Thoracic aorta (tissue), 2 donors: ENCODE data around the gene PEBP1. TPM values are rescaled to one million over a fixed set of nuclear protein-coding genes. Genes with fewer than 3 reads are reported as not detected.
A peak's percentile ranks its signal among the peaks of the same experiment; 100 is the strongest.

Experiments used
- ATAC-seq: fragments of 150-250 bp; one replicate; pipeline ENCODE4 v1.8.0; 2017; ENCODE audit warnings: low read depth; ENCODE audit not compliant: insufficient number of reproducible peaks, low FRiP score
- DNase-seq: peaks from one replicate; pipeline ENCODE4 v3.0.0-alpha.2; 2020; ENCODE audit warnings: low spot score
- H3K27ac ChIP-seq, 2 donors: fragments of 200-600 bp; sonication (generic); 1 replicate in 1 of 2; 2 replicates in 1 of 2; pipeline ENCODE4 v1.5.1; 2016; ENCODE audit warnings: mild to moderate bottlenecking in 2 of 2, moderate library complexity in 2 of 2
- H3K27me3 ChIP-seq: fragments of 200-600 bp; sonication (generic); replicated peaks from 2 replicates; pipeline ENCODE4 v1.6.0; 2016; ENCODE audit warnings: mild to moderate bottlenecking; ENCODE audit not compliant: insufficient read depth
- H3K36me3 ChIP-seq: fragments of 200-600 bp; sonication (generic); one replicate; pipeline ENCODE4 v1.5.1; 2016
- H3K4me1 ChIP-seq, 2 donors: fragments of 200-600 bp; sonication (generic); 1 replicate in 1 of 2; 2 replicates in 1 of 2; pipeline versions ENCODE4 v1.5.1 to v1.6.0; 2016; ENCODE audit warnings: low read depth in 2 of 2, mild to moderate bottlenecking in 1 of 2; ENCODE audit not compliant: control insufficient read depth in 1 of 2
- H3K4me3 ChIP-seq: fragments of 200-600 bp; sonication (generic); 2 replicates; pipeline ENCODE4 v1.5.1; 2016; ENCODE audit warnings: mild to moderate bottlenecking
- H3K9me3 ChIP-seq: fragments of 200-600 bp; sonication (generic); 2 replicates; pipeline ENCODE4 v1.5.1; 2016
- total RNA-seq, 2 donors: library from RNA; depleted of rRNA; stranded (reverse); fragments of >200 nt; gene quantifications; one replicate each; pipeline versions ENCODE4 v1.1.0 to v1.2.3, GENCODE V29; 2016
- TF ChIP-seq, protein P1 (sequence below): fragments of 200-600 bp; sonication (generic); IDR thresholded peaks from one replicate; pipeline ENCODE4 v1.5.1; 2019; ENCODE audit warnings: antibody characterized with exemption

PEBP1 gene
- total RNA-seq, 2 donors from 2014 or later: 248 to 385 TPM

DNA sequence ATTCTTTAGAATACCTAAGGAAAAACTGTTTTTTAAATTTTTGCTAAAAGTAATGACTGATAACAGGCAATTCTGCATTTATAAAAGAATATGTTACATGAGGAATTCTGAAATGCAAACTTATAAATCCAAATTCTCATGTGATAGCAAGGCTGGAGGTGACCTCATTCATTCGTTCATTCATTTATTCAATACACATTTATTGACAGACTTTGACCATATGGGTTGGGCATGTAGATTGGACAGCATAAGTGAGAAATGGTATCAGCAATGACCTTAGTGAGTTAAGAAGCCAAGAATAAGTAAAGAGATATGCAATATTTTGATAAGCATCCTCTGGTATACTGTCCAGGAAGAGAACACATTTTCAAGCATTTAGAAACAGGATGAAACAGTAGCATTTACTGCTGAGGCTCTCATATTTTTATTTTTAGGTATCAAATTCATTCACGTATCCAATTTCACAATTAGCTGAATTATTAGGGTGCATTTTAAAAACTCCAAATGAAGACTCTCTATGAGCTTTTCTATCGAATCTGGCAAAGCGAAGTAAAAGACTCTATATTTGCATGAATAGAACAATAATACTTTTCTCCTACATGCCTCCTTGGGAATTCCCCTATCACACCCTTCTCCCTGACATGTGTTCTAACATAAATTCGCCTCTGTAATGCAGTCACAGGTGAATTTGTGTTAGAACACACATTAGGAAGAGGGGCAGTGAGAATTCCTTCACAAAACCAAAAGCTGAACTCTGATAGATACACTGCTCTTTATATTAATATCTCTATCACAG, 49.9 kb downstream of the PEBP1 start:
- H3K4me1 ChIP-seq: peaks cover 4 to 19% of the 10 kb centered on the region in 2 donors
- no peak overlapping the region for H3K27ac ChIP-seq
- H3K27me3 ChIP-seq: no peaks in the 10 kb centered on the region

GRCh38 chr12:118187751-118188435, 52.0 kb downstream of the PEBP1 start:
- Histone ChIP-seq H3K36me3 (no peaks in the 10 kb centered on the region), H3K4me3 (peak overlapping the region; percentile 72), H3K27me3 (no peaks in the 10 kb centered on the region), H3K4me1 (peaks cover 4 to 19% of the 10 kb centered on the region in 2 donors), H3K9me3 (no peaks in the 10 kb centered on the region), H3K27ac (peak overlapping the region in 1 of 2 donors; percentile 8)
- ATAC-seq (no peak), DNase-seq (no peak)
- TF ChIP-seq, protein P1, sequence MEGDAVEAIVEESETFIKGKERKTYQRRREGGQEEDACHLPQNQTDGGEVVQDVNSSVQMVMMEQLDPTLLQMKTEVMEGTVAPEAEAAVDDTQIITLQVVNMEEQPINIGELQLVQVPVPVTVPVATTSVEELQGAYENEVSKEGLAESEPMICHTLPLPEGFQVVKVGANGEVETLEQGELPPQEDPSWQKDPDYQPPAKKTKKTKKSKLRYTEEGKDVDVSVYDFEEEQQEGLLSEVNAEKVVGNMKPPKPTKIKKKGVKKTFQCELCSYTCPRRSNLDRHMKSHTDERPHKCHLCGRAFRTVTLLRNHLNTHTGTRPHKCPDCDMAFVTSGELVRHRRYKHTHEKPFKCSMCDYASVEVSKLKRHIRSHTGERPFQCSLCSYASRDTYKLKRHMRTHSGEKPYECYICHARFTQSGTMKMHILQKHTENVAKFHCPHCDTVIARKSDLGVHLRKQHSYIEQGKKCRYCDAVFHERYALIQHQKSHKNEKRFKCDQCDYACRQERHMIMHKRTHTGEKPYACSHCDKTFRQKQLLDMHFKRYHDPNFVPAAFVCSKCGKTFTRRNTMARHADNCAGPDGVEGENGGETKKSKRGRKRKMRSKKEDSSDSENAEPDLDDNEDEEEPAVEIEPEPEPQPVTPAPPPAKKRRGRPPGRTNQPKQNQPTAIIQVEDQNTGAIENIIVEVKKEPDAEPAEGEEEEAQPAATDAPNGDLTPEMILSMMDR: no peak

More for the DNA sequence above, 49.9 kb downstream of the PEBP1 start:
- no peaks in the 10 kb centered on the region for H3K9me3 ChIP-seq
- no peaks in the 10 kb centered on the region for H3K36me3 ChIP-seq
- H3K4me3 ChIP-seq: no peak overlapping the region
- TF ChIP-seq, protein P1: no peak
- DNase-seq (no peak), ATAC-seq (no peak)

- H3K9me3 ChIP-seq: no peaks in the 10 kb centered on the region
- TF ChIP-seq, protein P1: no peak
- H3K4me3 ChIP-seq: peak overlapping the region; percentile 72
- ATAC-seq: peak; percentile 47
- H3K4me1 ChIP-seq: peaks cover 4 to 12% of the 10 kb centered on the region in 2 donors
- H3K27ac ChIP-seq: peak overlapping the region in 1 of 2 donors; percentile 69
- H3K27me3 ChIP-seq: no peaks in the 10 kb centered on the region
- no peak for DNase-seq
- H3K36me3 ChIP-seq: no peaks in the 10 kb centered on the region
Observed at GRCh38 chr12:118188690-118189371, 52.9 kb downstream of the PEBP1 start.

DNA sequence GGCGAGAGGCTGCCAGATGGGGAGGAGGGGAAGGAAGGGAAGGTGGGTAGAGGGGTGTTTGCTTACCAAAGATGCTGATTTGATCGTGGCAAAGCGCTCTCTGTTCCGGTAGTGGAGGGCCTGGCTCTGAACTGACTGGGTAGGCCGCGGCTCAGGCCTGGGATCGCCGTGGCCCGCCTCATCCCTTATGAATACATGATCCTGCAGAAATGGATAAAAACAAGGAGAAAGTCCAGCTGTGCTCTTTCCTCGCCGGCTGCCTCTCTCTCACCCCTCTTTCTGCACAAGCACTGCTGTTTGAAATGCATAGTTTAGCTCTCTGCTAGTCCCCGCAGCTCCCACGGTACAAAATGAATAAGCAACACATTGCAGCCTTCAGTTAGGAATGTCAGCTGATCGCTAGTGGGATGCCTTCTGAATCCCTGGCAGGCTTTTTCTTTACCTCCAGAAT, 53.8 kb downstream of the PEBP1 start:
- Histone ChIP-seq H3K4me1 (peaks cover 4 to 11% of the 10 kb centered on the region in 2 donors), H3K36me3 (no peaks in the 10 kb centered on the region), H3K27ac (peak overlapping the region; percentile 69 to 80), H3K27me3 (no peaks in the 10 kb centered on the region), H3K9me3 (no peaks in the 10 kb centered on the region), H3K4me3 (peak overlapping the region; percentile 72)
- no peak for ATAC-seq
- TF ChIP-seq, protein P1: no peak
- no peak for DNase-seq

DNA sequence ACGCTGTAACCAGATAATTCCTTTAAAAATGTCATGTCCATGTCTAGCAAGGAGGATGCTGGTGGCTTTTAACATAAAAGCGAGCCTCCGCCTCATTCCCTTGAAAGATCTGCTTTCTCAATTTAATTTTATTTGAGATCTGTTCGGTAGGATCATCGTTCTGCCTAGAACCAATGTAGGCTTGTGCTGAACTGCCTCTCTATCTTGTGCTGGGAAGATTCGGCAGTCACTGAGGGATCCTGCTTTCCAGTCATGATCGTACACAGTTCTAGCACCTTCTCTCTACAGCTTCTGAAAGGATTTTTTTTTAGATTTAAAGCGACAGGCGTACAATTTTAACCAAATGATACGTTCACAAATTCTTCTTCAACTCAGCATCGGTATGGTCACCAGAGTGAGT, 54.3 kb downstream of the PEBP1 start:
- H3K4me1 ChIP-seq: peaks cover 4 to 11% of the 10 kb centered on the region in 2 donors
- no peak for DNase-seq
- TF ChIP-seq, protein P1: no peak

More for the DNA sequence above, 54.3 kb downstream of the PEBP1 start:
- no peak for ATAC-seq
- peak overlapping the region; percentile 72 for H3K4me3 ChIP-seq
- H3K27ac ChIP-seq: peak overlapping the region; percentile 69 to 80
- no peaks in the 10 kb centered on the region for H3K9me3 ChIP-seq
- H3K36me3 ChIP-seq: no peaks in the 10 kb centered on the region
- H3K27me3 ChIP-seq: no peaks in the 10 kb centered on the region
